ENCODE results near the gene RGS3.

The RGS3 gene

GRCh38 chr9:113597390-113598241 lies 134.1 kb downstream of the RGS3 start:
- no peak for DNase-seq

DNA sequence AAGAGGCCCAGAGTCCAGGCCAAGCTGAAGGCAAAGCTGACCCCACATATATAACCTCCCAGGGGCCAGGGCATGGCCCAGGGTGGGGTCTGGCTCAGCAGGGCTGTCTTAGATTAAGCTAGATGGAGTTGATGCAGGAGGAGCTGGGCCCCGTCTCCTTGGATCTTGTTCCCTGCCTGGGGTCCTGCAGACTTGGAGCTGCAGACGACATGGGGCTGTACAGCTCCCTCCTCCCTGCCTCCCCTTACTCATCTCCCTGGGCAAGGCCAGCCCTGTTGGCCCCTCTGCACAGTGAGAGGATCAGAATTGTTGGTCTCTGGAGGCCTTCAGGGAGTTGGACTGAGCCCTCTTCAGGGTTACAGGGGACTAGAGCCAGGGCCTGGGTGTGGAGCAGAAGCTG lies 134.9 kb downstream of the RGS3 start:
- no peak for DNase-seq

DNA sequence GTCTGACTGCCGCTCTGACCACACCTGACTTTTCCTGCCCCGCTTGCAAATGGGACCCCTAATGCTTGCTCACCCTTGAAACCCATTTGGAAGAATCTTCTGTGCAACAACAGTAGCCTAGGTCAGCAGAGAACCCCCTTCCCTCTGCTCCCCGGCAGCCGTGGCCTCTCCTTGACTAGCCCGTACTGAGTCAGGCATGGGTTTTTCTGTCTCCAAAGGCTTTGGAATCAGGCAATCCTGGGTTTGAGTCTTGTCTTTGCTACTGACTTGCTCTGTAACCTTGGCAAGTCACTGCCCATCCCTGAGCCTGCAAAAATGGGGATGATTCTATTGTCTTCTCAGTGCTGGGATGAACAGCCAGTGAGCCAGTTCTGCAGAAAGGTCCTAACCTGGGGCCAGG lies 135.4 kb downstream of the RGS3 start:
- DNase-seq = no peak

- no peak for DNase-seq
Observed at GRCh38 chr9:113599646-113600022, 136.1 kb downstream of the RGS3 start.

- DNase-seq = peak in 3 of 56 donors; percentile 15 to 26 (median 19)
Observed at GRCh38 chr9:113600023-113600823, 136.7 kb downstream of the RGS3 start.

- no peak for DNase-seq
Observed at GRCh38 chr9:113600871-113601614, 137.5 kb downstream of the RGS3 start.

DNA sequence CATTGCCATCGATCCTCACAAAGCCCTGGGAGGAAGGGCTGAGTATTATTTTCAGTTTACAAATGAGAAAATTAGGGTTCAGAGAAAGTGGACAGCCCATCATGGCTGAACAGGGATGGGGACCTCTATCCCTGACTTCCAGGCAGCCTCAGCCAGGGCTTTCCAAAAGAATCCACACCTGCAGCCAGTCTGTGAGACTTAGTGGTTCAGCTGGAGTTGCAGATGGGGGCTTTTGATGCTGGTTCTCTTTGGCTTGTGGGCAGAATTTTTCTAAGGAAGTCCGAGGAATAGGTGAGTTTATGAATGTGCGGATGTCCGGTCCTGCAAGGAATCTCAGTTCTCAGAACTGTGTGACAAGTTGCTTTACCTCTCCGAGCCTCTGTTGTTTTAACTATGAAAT lies 138.1 kb downstream of the RGS3 start:
- DNase-seq = no peak

GRCh38 chr9:113602126-113603047 lies 138.9 kb downstream of the RGS3 start:
- peak in 3 of 56 donors; percentile 7 to 41 (median 24) for DNase-seq

DNA sequence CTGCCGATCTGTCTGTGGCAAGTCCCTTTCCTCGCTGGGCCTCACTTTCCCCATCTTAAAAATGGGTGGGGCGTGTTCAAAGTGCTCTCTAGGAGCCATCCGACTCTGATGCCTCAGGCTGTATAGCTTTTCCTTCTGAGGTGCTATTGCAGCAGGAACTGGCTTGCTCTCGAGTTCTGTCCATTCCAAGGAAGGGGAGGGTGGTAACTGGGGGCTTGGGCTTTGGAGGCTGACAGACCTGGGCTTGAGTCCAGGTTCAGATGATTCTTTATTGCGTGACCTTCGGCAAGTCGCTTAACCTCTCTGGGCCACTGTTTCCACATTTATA lies 139.5 kb downstream of the RGS3 start:
- no peak for DNase-seq

DNA sequence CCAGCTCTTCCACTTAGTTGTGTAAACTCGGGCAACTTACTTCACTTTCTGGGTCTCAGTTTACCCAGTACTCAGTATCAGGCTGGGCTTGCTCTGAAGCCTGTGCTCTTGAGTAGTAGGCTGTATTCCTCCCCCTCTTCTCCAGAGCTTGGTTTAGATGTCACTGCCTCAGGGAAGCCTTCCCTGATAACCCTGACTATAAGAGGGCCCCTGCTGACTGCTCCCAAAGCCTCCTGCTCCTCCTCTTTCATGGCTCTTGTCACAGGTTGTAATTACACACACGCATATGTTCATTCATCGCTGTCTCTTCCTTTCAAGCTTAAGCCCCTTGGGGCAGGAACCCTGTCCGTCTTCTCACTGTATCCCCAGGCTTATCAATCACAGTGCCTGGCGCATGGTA lies 140.2 kb downstream of the RGS3 start:
- no peak for DNase-seq

GRCh38 chr9:113604393-113604792 lies 140.9 kb downstream of the RGS3 start:
- DNase-seq = no peak

GRCh38 chr9:113606510-113606909 lies 143.0 kb downstream of the RGS3 start:
- no peak for DNase-seq

- no peak for DNase-seq
Observed at GRCh38 chr9:113608082-113608685, 144.7 kb downstream of the RGS3 start.

DNA sequence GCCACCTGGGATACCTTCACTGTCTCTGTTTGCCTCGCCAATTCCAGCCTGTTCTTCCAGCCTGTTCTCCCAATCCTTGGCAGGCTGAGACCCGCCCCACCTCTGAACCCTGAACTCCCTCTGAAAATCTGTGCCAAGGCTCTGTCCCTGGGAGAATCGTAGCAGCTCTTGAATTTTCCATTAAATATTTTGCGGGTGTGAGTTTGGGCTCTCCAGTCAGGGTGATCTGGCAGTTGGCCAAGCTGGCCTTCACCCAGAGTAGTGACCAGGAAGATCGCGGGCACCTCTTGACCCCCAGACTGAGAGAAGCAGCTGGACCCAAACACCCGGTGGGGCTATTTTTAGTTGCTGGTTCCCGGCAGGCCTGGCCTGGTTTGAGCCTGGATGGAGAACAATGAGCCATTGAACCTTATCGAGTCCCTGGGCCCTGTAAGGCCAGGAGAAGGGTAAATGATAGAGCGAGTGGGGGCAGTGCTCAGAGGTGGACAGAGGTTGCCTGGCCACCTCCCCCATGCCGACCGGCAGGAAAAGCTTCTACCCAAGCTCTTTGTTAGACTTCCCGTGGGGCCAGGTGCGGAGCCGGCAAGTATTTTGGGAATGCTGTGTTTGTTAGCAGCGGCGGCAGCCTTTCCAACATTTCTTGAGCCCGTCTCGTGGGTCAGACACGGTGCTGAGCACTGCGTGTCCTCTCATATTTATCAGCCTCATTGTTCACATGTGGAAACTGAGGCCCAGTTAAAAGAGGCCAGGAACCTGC lies 146.2 kb downstream of the RGS3 start:
- peak in 14 of 56 donors; percentile 4 to 63 (median 32) for DNase-seq

GRCh38 chr9:113611461-113612215 lies 148.1 kb downstream of the RGS3 start:
- no peak for DNase-seq

- no peak for DNase-seq
Observed at GRCh38 chr9:113612216-113612747, 148.8 kb downstream of the RGS3 start.

- DNase-seq = no peak
Observed at GRCh38 chr9:113612828-113613227, 149.3 kb downstream of the RGS3 start.

DNA sequence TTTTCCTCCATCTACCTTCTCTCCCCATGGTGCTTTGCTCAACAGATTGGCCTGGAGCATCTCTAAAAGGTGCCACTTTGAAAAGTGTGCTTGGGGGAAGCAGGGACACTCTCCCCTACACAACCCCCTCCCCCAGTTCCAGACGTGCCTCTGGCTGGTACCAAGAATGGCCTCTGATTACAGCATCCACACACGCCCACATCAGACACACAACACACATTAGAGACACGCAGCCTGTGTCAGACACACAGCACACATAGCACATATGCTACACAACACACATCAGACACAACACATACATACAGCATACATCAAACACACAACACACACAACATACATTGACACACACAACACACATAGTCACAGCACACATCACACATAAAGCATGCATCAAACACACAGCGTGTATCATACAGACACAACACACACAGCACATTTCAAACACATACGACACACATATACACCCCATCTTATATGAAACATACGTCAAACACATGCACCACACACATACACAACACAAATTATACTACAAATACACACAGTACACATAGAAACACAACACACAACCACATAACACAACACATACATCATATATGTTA lies 150.4 kb downstream of the RGS3 start:
- no peak for DNase-seq

Data from nucleus accumbens (tissue), 56 donors.